ENCODE measurements around the gene MYBPC3. TPM values are rescaled to one million over a fixed set of nuclear protein-coding genes. Genes with fewer than 3 reads are reported as not detected.

The MYBPC3 gene
- total and polyA plus RNA-seq, 10 of the 15 experiments (the other 5 are each of a cell fraction or from before 2014, with no cell fraction given) = 0.03 to 0.08 (median 0.03) TPM; not detected in 7

DNA sequence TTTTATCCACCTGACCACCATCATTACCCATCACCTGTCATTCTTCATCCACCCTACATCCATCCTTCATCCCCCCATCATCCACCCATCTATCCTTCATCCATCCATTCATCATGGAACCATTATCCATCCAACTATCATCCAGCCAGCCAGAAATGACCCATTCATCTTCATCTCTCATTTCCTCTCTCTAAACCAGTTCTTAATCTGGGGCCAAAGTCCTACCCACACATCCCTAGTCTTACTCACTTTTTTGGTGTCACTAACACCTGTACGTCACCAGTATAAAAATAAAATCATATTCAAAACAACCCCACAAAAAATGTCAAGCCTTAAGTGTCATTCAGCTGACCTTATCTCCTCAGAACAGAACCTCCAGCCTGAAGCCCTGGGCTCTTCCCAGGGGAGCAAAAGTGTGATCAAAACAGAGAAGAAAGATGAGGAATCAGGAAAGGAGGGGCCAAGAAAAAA, 13.6 kb upstream of the MYBPC3 start (continued):
- TF ChIP-seq CHD4 (IDR thresholded peaks at IDR 0.05) = no peak
- no peak for TF ChIP-seq CTCF (IDR thresholded peaks at IDR 0.05 in 2 of 3, conservative IDR thresholded peaks at IDR 0.05 in 1 of 3; ENCODE audit: control insufficient read depth in 2 of 3, extremely low read depth in 1 of 3, insufficient read depth in 1 of 3, low read depth in 3 of 3, low read length in 3 of 3)
- TF ChIP-seq FOS (IDR thresholded peaks at IDR 0.05; ENCODE audit: borderline replicate concordance, extremely low read depth, insufficient read length) = no peak
- no peak for TF ChIP-seq NR2C1 (IDR thresholded peaks at IDR 0.05)
- no peak for TF ChIP-seq NR2C2 (IDR thresholded peaks at IDR 0.05; ENCODE audit: borderline replicate concordance, control insufficient read depth, insufficient read length, low read depth)
- 0 out of 2 replicates have a peak, but pooled peaks have one; percentile 51 for TF ChIP-seq MEF2A (IDR thresholded peaks at IDR 0.05; ENCODE audit: insufficient read depth, low read depth, low read length)
- TF ChIP-seq MYB (IDR thresholded peaks at IDR 0.05; ENCODE audit: borderline replicate concordance, low read depth, low read length) = no peak
- TF ChIP-seq SUPT20H (IDR thresholded peaks at IDR 0.05; ENCODE audit: borderline replicate concordance, control insufficient read depth, low read depth, low read length) = no peak
- TF ChIP-seq FOXM1 (IDR thresholded peaks at IDR 0.05; ENCODE audit: low read depth, low read length) = no peak
- TF ChIP-seq ZZZ3 (IDR thresholded peaks at IDR 0.05; ENCODE audit: control insufficient read depth, insufficient read length, low read depth) = no peak
- TF ChIP-seq, protein P1, sequence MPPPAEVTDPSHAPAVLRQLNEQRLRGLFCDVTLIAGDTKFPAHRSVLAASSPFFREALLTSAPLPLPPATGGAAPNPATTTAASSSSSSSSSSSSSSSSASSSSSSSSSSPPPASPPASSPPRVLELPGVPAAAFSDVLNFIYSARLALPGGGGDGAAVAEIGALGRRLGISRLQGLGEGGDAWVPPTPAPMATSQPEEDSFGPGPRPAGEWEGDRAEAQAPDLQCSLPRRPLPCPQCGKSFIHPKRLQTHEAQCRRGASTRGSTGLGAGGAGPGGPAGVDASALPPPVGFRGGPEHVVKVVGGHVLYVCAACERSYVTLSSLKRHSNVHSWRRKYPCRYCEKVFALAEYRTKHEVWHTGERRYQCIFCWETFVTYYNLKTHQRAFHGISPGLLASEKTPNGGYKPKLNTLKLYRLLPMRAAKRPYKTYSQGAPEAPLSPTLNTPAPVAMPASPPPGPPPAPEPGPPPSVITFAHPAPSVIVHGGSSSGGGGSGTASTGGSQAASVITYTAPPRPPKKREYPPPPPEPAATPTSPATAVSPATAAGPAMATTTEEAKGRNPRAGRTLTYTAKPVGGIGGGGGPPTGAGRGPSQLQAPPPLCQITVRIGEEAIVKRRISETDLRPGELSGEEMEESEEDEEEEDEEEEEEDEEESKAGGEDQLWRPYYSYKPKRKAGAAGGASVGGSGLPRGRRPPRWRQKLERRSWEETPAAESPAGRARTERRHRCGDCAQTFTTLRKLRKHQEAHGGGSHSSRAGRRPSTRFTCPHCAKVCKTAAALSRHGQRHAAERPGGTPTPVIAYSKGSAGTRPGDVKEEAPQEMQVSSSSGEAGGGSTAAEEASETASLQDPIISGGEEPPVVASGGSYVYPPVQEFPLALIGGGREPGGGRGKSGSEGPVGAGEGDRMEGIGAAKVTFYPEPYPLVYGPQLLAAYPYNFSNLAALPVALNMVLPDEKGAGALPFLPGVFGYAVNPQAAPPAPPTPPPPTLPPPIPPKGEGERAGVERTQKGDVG (CRISPR knock-in tag; IDR thresholded peaks at IDR 0.05) = no peak
- no peak for TF ChIP-seq NRF1 (conservative IDR thresholded peaks at IDR 0.05; ENCODE audit: low read depth, low read length)
- TF ChIP-seq, protein P2, sequence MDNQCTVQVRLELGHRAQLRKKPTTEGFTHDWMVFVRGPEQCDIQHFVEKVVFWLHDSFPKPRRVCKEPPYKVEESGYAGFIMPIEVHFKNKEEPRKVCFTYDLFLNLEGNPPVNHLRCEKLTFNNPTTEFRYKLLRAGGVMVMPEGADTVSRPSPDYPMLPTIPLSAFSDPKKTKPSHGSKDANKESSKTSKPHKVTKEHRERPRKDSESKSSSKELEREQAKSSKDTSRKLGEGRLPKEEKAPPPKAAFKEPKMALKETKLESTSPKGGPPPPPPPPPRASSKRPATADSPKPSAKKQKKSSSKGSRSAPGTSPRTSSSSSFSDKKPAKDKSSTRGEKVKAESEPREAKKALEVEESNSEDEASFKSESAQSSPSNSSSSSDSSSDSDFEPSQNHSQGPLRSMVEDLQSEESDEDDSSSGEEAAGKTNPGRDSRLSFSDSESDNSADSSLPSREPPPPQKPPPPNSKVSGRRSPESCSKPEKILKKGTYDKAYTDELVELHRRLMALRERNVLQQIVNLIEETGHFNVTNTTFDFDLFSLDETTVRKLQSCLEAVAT (IDR thresholded peaks at IDR 0.05) = no peak
- TF ChIP-seq ETV6 (conservative IDR thresholded peaks at IDR 0.05 in 1 of 2, IDR thresholded peaks at IDR 0.05 in 1 of 2; ENCODE audit: borderline replicate concordance in 1 of 2, low read depth in 1 of 2) = no peak
- peak; percentile 46; the same call in 1 of the 2 replicates for TF ChIP-seq MTA2 (IDR thresholded peaks at IDR 0.05; ENCODE audit: low read depth)
- TF ChIP-seq NFYB (IDR thresholded peaks at IDR 0.05; ENCODE audit: insufficient read depth, low read depth, low read length) = no peak
- no peak for TF ChIP-seq HDAC2 (IDR thresholded peaks at IDR 0.05)
- peak; percentile 46; the same call in 1 of the 2 replicates for TF ChIP-seq NR2F1 (conservative IDR thresholded peaks at IDR 0.05)
- TF ChIP-seq, protein P3, sequence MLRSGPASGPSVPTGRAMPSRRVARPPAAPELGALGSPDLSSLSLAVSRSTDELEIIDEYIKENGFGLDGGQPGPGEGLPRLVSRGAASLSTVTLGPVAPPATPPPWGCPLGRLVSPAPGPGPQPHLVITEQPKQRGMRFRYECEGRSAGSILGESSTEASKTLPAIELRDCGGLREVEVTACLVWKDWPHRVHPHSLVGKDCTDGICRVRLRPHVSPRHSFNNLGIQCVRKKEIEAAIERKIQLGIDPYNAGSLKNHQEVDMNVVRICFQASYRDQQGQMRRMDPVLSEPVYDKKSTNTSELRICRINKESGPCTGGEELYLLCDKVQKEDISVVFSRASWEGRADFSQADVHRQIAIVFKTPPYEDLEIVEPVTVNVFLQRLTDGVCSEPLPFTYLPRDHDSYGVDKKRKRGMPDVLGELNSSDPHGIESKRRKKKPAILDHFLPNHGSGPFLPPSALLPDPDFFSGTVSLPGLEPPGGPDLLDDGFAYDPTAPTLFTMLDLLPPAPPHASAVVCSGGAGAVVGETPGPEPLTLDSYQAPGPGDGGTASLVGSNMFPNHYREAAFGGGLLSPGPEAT (IDR thresholded peaks at IDR 0.05; ENCODE audit: low read depth) = no peak
- TF ChIP-seq ZNF274 (IDR thresholded peaks at IDR 0.05; ENCODE audit: insufficient read depth, insufficient read length) = no peak
- peak; percentile 55 to 61; a peak in 2 of 4 replicates for TF ChIP-seq IKZF2 (IDR thresholded peaks at IDR 0.05)
- no peak for TF ChIP-seq RAD51 (IDR thresholded peaks at IDR 0.05)
- TF ChIP-seq CREM (IDR thresholded peaks at IDR 0.05; ENCODE audit: low read depth) = peak; percentile 38; the same call in 1 of the 2 replicates

Measured in GM12878 (cell line).